Measurements from ENCODE around the gene GABARAP.
"Not testable (repeated sequence)": the region's sequence is repeated elsewhere in the genome, so short reads cannot be mapped to it uniquely, and the experiment has no call there.

GABARAP gene

GRCh38 chr17:7246779-7247178 lies 4.5 kb upstream of the GABARAP start:
- Histone ChIP-seq H3K36me3 (peaks cover 32% of the 10 kb centered on the region), H3K4me3 (ENCODE audit: low read depth in 1 of 2, low read length in 1 of 2) (no peak overlapping the region), H3K27ac (no peak overlapping the region), H3K4me1 (ENCODE audit: control insufficient read depth in 1 of 2, insufficient read depth in 1 of 2, low read depth in 1 of 2, low read length in 1 of 2) (peaks cover 33 to 36% of the 10 kb centered on the region in 2 experiments), H3K9me3 (no peaks in the 10 kb centered on the region), H3K27me3 (no peaks in the 10 kb centered on the region)
- no peak for TF ChIP-seq CTCF (IDR thresholded peaks at IDR 0.05)

- H3K4me3 ChIP-seq (ENCODE audit: low read depth in 1 of 2, low read length in 1 of 2) = peak overlapping the region; percentile 84 to 98
- H3K36me3 ChIP-seq = peaks cover 50% of the 10 kb centered on the region
- not testable (repeated sequence) for H3K27me3 ChIP-seq, H3K9me3 ChIP-seq
- H3K27ac ChIP-seq = peak overlapping the region; percentile 99
- peaks cover 30 to 36% of the 10 kb centered on the region in 2 experiments for H3K4me1 ChIP-seq (ENCODE audit: control insufficient read depth in 1 of 2, insufficient read depth in 1 of 2, low read depth in 1 of 2, low read length in 1 of 2)
Measured at GRCh38 chr17:7243838-7244237, 1.6 kb upstream of the GABARAP start.

- peaks cover 29 to 34% of the 10 kb centered on the region in 2 experiments for H3K4me1 ChIP-seq (ENCODE audit: control insufficient read depth in 1 of 2, insufficient read depth in 1 of 2, low read depth in 1 of 2, low read length in 1 of 2)
- H3K27me3 ChIP-seq = no peaks in the 10 kb centered on the region
- H3K36me3 ChIP-seq = peaks cover 50% of the 10 kb centered on the region
- TF ChIP-seq CTCF (IDR thresholded peaks at IDR 0.05) = no peak
- no peaks in the 10 kb centered on the region for H3K9me3 ChIP-seq
- peak overlapping the region; percentile 84 to 98 for H3K4me3 ChIP-seq (ENCODE audit: low read depth in 1 of 2, low read length in 1 of 2)
- peak overlapping the region; percentile 99 for H3K27ac ChIP-seq
Measured at GRCh38 chr17:7243453-7243729, 1.1 kb upstream of the GABARAP start.

- peak overlapping the region; percentile 84 to 98 for H3K4me3 ChIP-seq (ENCODE audit: low read depth in 1 of 2, low read length in 1 of 2)
- H3K4me1 ChIP-seq (ENCODE audit: control insufficient read depth in 1 of 2, insufficient read depth in 1 of 2, low read depth in 1 of 2, low read length in 1 of 2) = peaks cover 30 to 34% of the 10 kb centered on the region in 2 experiments
- no peaks in the 10 kb centered on the region for H3K9me3 ChIP-seq
- H3K36me3 ChIP-seq = peaks cover 50% of the 10 kb centered on the region
- H3K27ac ChIP-seq = peak overlapping the region; percentile 99
- peak; percentile 32 for TF ChIP-seq CTCF (IDR thresholded peaks at IDR 0.05)
- H3K27me3 ChIP-seq = no peaks in the 10 kb centered on the region
Measured at GRCh38 chr17:7242717-7243452, 636 bp upstream of the GABARAP start.

- peaks cover 42 to 47% of the 10 kb centered on the region in 2 experiments for H3K4me1 ChIP-seq (ENCODE audit: control insufficient read depth in 1 of 2, insufficient read depth in 1 of 2, low read depth in 1 of 2, low read length in 1 of 2)
- no peaks in the 10 kb centered on the region for H3K27me3 ChIP-seq
- peak overlapping the region; percentile 84 to 98 for H3K4me3 ChIP-seq (ENCODE audit: low read depth in 1 of 2, low read length in 1 of 2)
- H3K9me3 ChIP-seq = no peaks in the 10 kb centered on the region
- TF ChIP-seq CTCF (IDR thresholded peaks at IDR 0.05) = no peak
- H3K27ac ChIP-seq = peak overlapping the region; percentile 99
- peaks cover 53% of the 10 kb centered on the region for H3K36me3 ChIP-seq
Measured at GRCh38 chr17:7241090-7241733, 1.0 kb downstream of the GABARAP start.

- H3K9me3 ChIP-seq = no peaks in the 10 kb centered on the region
- peak overlapping the region; percentile 84 to 98 for H3K4me3 ChIP-seq (ENCODE audit: low read depth in 1 of 2, low read length in 1 of 2)
- H3K27ac ChIP-seq = peak overlapping the region; percentile 99
- TF ChIP-seq CTCF (IDR thresholded peaks at IDR 0.05) = no peak
- no peaks in the 10 kb centered on the region for H3K27me3 ChIP-seq
- peaks cover 48 to 54% of the 10 kb centered on the region in 2 experiments for H3K4me1 ChIP-seq (ENCODE audit: control insufficient read depth in 1 of 2, insufficient read depth in 1 of 2, low read depth in 1 of 2, low read length in 1 of 2)
- peaks cover 54% of the 10 kb centered on the region for H3K36me3 ChIP-seq
Measured at GRCh38 chr17:7240375-7240774, 1.9 kb downstream of the GABARAP start.

Data from neutrophil (primary cell).